ENCODE results near the gene UNC79.

GRCh38 chr14:93536945-93537344 lies 106.2 kb downstream of the UNC79 start:
- TF ChIP-seq, protein P1, sequence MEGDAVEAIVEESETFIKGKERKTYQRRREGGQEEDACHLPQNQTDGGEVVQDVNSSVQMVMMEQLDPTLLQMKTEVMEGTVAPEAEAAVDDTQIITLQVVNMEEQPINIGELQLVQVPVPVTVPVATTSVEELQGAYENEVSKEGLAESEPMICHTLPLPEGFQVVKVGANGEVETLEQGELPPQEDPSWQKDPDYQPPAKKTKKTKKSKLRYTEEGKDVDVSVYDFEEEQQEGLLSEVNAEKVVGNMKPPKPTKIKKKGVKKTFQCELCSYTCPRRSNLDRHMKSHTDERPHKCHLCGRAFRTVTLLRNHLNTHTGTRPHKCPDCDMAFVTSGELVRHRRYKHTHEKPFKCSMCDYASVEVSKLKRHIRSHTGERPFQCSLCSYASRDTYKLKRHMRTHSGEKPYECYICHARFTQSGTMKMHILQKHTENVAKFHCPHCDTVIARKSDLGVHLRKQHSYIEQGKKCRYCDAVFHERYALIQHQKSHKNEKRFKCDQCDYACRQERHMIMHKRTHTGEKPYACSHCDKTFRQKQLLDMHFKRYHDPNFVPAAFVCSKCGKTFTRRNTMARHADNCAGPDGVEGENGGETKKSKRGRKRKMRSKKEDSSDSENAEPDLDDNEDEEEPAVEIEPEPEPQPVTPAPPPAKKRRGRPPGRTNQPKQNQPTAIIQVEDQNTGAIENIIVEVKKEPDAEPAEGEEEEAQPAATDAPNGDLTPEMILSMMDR (IDR thresholded peaks at IDR 0.05 in 4 of 5, conservative IDR thresholded peaks at IDR 0.05 in 1 of 5), result no peak
- TF ChIP-seq POLR2A (IDR thresholded peaks at IDR 0.05), result no peak

Data from gastrocnemius medialis (tissue), 4 donors.